IPS DF 6.9 (cell line): ENCODE measurements around the gene TNRC6A.

Source experiments
- DNase-seq: peaks from one replicate; pipeline ENCODE4 v3.0.0-alpha.2; 2013; ENCODE audit warnings: low read depth, low spot score
- H3K27ac ChIP-seq: one replicate; pipeline ENCODE4 v1.5.1; 2013; ENCODE audit warnings: low read length, control low read depth
- H3K27me3 ChIP-seq: 2 replicates; pipeline ENCODE4 v1.6.1; 2013; ENCODE audit warnings: mild to moderate bottlenecking, low read length; ENCODE audit not compliant: control insufficient read depth, insufficient read depth
- H3K36me3 ChIP-seq: 2 replicates; pipeline ENCODE4 v1.6.1; 2013; ENCODE audit warnings: low read length; ENCODE audit not compliant: control insufficient read depth, insufficient read depth
- H3K4me1 ChIP-seq: 2 replicates; pipeline ENCODE4 v1.6.1; 2013; ENCODE audit warnings: low read length; ENCODE audit not compliant: control insufficient read depth, insufficient read depth
- H3K4me3 ChIP-seq: 2 replicates; pipeline ENCODE4 v1.5.1; 2013; ENCODE audit warnings: mild to moderate bottlenecking, low read length
- H3K9me3 ChIP-seq: 2 replicates; pipeline ENCODE4 v1.6.1; 2013; ENCODE audit warnings: low read length, inconsistent platforms; ENCODE audit not compliant: control insufficient read depth, insufficient read depth
- WGBS: extraction: QIAGEN DNeasy Blood & Tissue Kit; methylation state at CpG from one replicate; pipeline ENCODE4 v1.1.7; 2013; ENCODE audit warnings: mixed read lengths, missing lambda C conversion rate; ENCODE audit not compliant: insufficient read length, insufficient coverage; 5-methylcytosine and 5-hydroxymethylcytosine counted together

The TNRC6A gene

GRCh38 chr16:24729243-24729950 is at the start of gene TNRC6A:
TSS of gene TNRC6A (plus strand) at chr16:24729651. CDS start at chr16:24729842, 191 bp downstream.
- H3K27ac ChIP-seq = no peak within 1 kb of the TSS
- no peaks in the 10 kb centered on the region for H3K4me1 ChIP-seq
- H3K27me3 ChIP-seq = no peaks in the 10 kb centered on the region
- H3K4me3 ChIP-seq = peak within 1 kb of the TSS; percentile 95
- no CpG with 5 or more reads among the region's 78 CpGs for WGBS
- H3K9me3 ChIP-seq = no peaks in the 10 kb centered on the region
- no peaks in the 10 kb centered on the region for H3K36me3 ChIP-seq
- peak; percentile 58 for DNase-seq

GRCh38 chr16:24681793-24682192 is 47.7 kb upstream of the TNRC6A start:
- Histone ChIP-seq H3K36me3 (no peaks in the 10 kb centered on the region), H3K27ac (no peak overlapping the region), H3K9me3 (no peaks in the 10 kb centered on the region), H3K4me1 (peaks cover 1% of the 10 kb centered on the region; the same call in 1 of the 2 replicates), H3K27me3 (no peaks in the 10 kb centered on the region), H3K4me3 (no peak overlapping the region)
- no peak for DNase-seq
- WGBS = no CpG with 5 or more reads among the region's 6 CpGs

- Histone ChIP-seq H3K27me3 (no peaks in the 10 kb centered on the region), H3K9me3 (no peaks in the 10 kb centered on the region), H3K4me3 (no peak overlapping the region), H3K36me3 (no peaks in the 10 kb centered on the region), H3K27ac (no peak overlapping the region), H3K4me1 (peaks cover 1% of the 10 kb centered on the region; the same call in 1 of the 2 replicates)
- no CpG with 5 or more reads among the region's 4 CpGs for WGBS
- DNase-seq = no peak
These were observed 46.2 kb upstream of the TNRC6A start for GRCh38 chr16:24683250-24683649.

- no peaks in the 10 kb centered on the region for H3K27me3 ChIP-seq
- WGBS = no CpG with 5 or more reads among the region's 5 CpGs
- no peak overlapping the region for H3K27ac ChIP-seq
- H3K9me3 ChIP-seq = no peaks in the 10 kb centered on the region
- no peak for DNase-seq
- no peak overlapping the region for H3K4me3 ChIP-seq
- H3K36me3 ChIP-seq = no peaks in the 10 kb centered on the region
- peaks cover 1% of the 10 kb centered on the region; the same call in 1 of the 2 replicates for H3K4me1 ChIP-seq
These were observed 45.5 kb upstream of the TNRC6A start for GRCh38 chr16:24683847-24684493.

- Histone ChIP-seq H3K4me3 (no peak overlapping the region), H3K27me3 (no peaks in the 10 kb centered on the region), H3K9me3 (no peaks in the 10 kb centered on the region), H3K4me1 (peaks cover 1% of the 10 kb centered on the region; the same call in 1 of the 2 replicates), H3K27ac (no peak overlapping the region), H3K36me3 (no peaks in the 10 kb centered on the region)
- DNase-seq = peak; percentile 33
- WGBS = no CpG with 5 or more reads among the region's 15 CpGs
These were observed 43.7 kb upstream of the TNRC6A start for GRCh38 chr16:24685539-24686432.

GRCh38 chr16:24686678-24687077 is 42.8 kb upstream of the TNRC6A start:
- H3K36me3 ChIP-seq = no peaks in the 10 kb centered on the region
- H3K4me1 ChIP-seq = peaks cover 1% of the 10 kb centered on the region; the same call in 1 of the 2 replicates
- no CpG with 5 or more reads among the region's 9 CpGs for WGBS
- no peak overlapping the region for H3K27ac ChIP-seq
- no peak for DNase-seq
- H3K27me3 ChIP-seq = no peaks in the 10 kb centered on the region
- no peaks in the 10 kb centered on the region for H3K9me3 ChIP-seq
- H3K4me3 ChIP-seq = no peak overlapping the region

- no CpG with 5 or more reads among the region's 2 CpGs for WGBS
- H3K4me1 ChIP-seq = peaks cover 1% of the 10 kb centered on the region; the same call in 1 of the 2 replicates
- H3K36me3 ChIP-seq = no peaks in the 10 kb centered on the region
- H3K9me3 ChIP-seq = no peaks in the 10 kb centered on the region
- no peak overlapping the region for H3K4me3 ChIP-seq
- H3K27ac ChIP-seq = no peak overlapping the region
- H3K27me3 ChIP-seq = no peaks in the 10 kb centered on the region
- DNase-seq = no peak
These were observed 41.1 kb upstream of the TNRC6A start for GRCh38 chr16:24688359-24688758.

GRCh38 chr16:24689128-24689527 is 40.3 kb upstream of the TNRC6A start:
- Histone ChIP-seq H3K9me3 (no peaks in the 10 kb centered on the region), H3K27ac (no peak overlapping the region), H3K4me3 (no peak overlapping the region), H3K36me3 (no peaks in the 10 kb centered on the region), H3K27me3 (no peaks in the 10 kb centered on the region), H3K4me1 (peaks cover 1% of the 10 kb centered on the region; the same call in 1 of the 2 replicates)
- no CpG with 5 or more reads among the region's 7 CpGs for WGBS
- DNase-seq = peak; percentile 27

GRCh38 chr16:24692854-24693253 is 36.6 kb upstream of the TNRC6A start:
- no peak for DNase-seq
- H3K9me3 ChIP-seq = no peaks in the 10 kb centered on the region
- H3K4me3 ChIP-seq = no peak overlapping the region
- WGBS = no CpG with 5 or more reads among the region's 7 CpGs
- H3K36me3 ChIP-seq = no peaks in the 10 kb centered on the region
- H3K4me1 ChIP-seq = no peaks in the 10 kb centered on the region
- H3K27me3 ChIP-seq = no peaks in the 10 kb centered on the region
- H3K27ac ChIP-seq = no peak overlapping the region

GRCh38 chr16:24694931-24695330 is 34.5 kb upstream of the TNRC6A start:
- Histone ChIP-seq H3K4me3 (no peak overlapping the region), H3K36me3 (no peaks in the 10 kb centered on the region), H3K27ac (no peak overlapping the region), H3K27me3 (no peaks in the 10 kb centered on the region), H3K9me3 (no peaks in the 10 kb centered on the region), H3K4me1 (no peaks in the 10 kb centered on the region)
- WGBS = no CpG with 5 or more reads among the region's 5 CpGs
- no peak for DNase-seq
